Activated T-cell treated with anti-CD3 and anti-CD28 coated beads, Interleukin-2, amount 50 U/mL, for 72 hours (primary cell): ENCODE data around the gene SCG5. TPM values are rescaled to one million over a fixed set of nuclear protein-coding genes. Genes with fewer than 3 reads are reported as not detected.

Source experiments
- total RNA-seq, 2 donors: library from RNA; stranded (reverse); gene quantifications; one replicate each; pipeline ENCODE4 v1.2.3, GENCODE V29; 2022

The SCG5 gene
- total RNA-seq, 2 donors from 2014 or later: 3.5 to 4.7 TPM

Other genes starting within 250 kb of the SCG5 start
- gene GOLGA8K, start 238.4 kb upstream of the SCG5 start, total RNA-seq: 1 to 10 TPM in 1 of 2 donors, not detected in 1; 1.6 TPM
- gene GOLGA8O, start 186.1 kb upstream of the SCG5 start, total RNA-seq: 1 to 10 TPM; 1.3 to 2.8 TPM
- 1 to 10 TPM; 4.4 to 6.5 TPM for gene GOLGA8N, start 48.3 kb upstream of the SCG5 start, total RNA-seq
- gene ARHGAP11A, start 26.2 kb upstream of the SCG5 start, total RNA-seq: 100 to 1,000 TPM; 108 to 132 TPM
- under 1 TPM in 1 of 2 donors, not detected in 1; 0.25 TPM for gene GREM1, start 76.3 kb downstream of the SCG5 start, total RNA-seq